GM12874 (cell line): ENCODE data around the gene USP36.

Experiments used
- CTCF ChIP-seq: IDR thresholded peaks from 2 replicates; pipeline ENCODE4 v1.5.1; 2011; ENCODE audit warnings: low read depth, mild to moderate bottlenecking, control low read depth, low read length, moderate library complexity; ENCODE audit not compliant: insufficient read depth

The USP36 gene

GRCh38 chr17:78821961-78822360 lies 18.7 kb downstream of the USP36 start:
- TF ChIP-seq CTCF: no peak

- TF ChIP-seq CTCF: no peak
These were observed 19.8 kb downstream of the USP36 start for GRCh38 chr17:78820841-78821240.

GRCh38 chr17:78819806-78820792 lies 20.5 kb downstream of the USP36 start:
- TF ChIP-seq CTCF: no peak

GRCh38 chr17:78819402-78819801 lies 21.2 kb downstream of the USP36 start:
- no peak for TF ChIP-seq CTCF

GRCh38 chr17:78818932-78819331 lies 21.7 kb downstream of the USP36 start:
- no peak for TF ChIP-seq CTCF

GRCh38 chr17:78818152-78818846 lies 22.3 kb downstream of the USP36 start:
- no peak for TF ChIP-seq CTCF

GRCh38 chr17:78817123-78817522 lies 23.5 kb downstream of the USP36 start:
- no peak for TF ChIP-seq CTCF
